MM.1S (cell line): ENCODE data around the gene MAD1L1.
A peak's percentile ranks its signal among the peaks of the same experiment; 100 is the strongest.

ENCODE experiments used
- DNase-seq: peaks from one replicate; pipeline ENCODE4 v3.0.0-alpha.2; 2015
- H2AFZ ChIP-seq: fragments of 300-600 bp; sonication (generic); 2 replicates; pipeline ENCODE4 v1.6.0; 2016; ENCODE audit warnings: antibody characterized with exemption, low read length
- H3F3A ChIP-seq: fragments of 300-600 bp; sonication (generic); 2 replicates; pipeline ENCODE4 v1.6.1; 2016; ENCODE audit warnings: mild to moderate bottlenecking, antibody characterized with exemption, low read length, moderate library complexity, mixed read lengths; ENCODE audit not compliant: insufficient read depth
- H3K27ac ChIP-seq: fragments of 300-600 bp; sonication (generic); 2 replicates; pipeline ENCODE4 v1.5.1; 2016; ENCODE audit warnings: mild to moderate bottlenecking, low read length
- H3K27me3 ChIP-seq: fragments of 300-600 bp; sonication (generic); replicated peaks from 2 replicates; pipeline ENCODE4 v1.6.0; 2016; ENCODE audit warnings: low read length; ENCODE audit not compliant: insufficient read depth
- H3K36me3 ChIP-seq: fragments of 300-600 bp; sonication (generic); replicated peaks from 2 replicates; pipeline ENCODE4 v1.6.1; 2016; ENCODE audit warnings: mild to moderate bottlenecking, low read length, mixed read lengths; ENCODE audit not compliant: insufficient read depth
- H3K4me1 ChIP-seq: fragments of 300-600 bp; sonication (generic); 2 replicates; pipeline ENCODE4 v1.6.1; 2016; ENCODE audit warnings: low read length, mixed read lengths
- H3K4me2 ChIP-seq: fragments of 300-600 bp; sonication (generic); 2 replicates; pipeline ENCODE4 v1.6.0; 2016; ENCODE audit warnings: low read depth, low read length
- H3K4me3 ChIP-seq: fragments of 300-600 bp; sonication (generic); 2 replicates; pipeline ENCODE4 v1.5.1; 2016; ENCODE audit warnings: low read length, mixed read lengths
- H3K79me2 ChIP-seq: fragments of 300-600 bp; sonication (generic); 2 replicates; pipeline ENCODE4 v1.6.1; 2016; ENCODE audit warnings: mixed run types, low read length, mixed read lengths
- H3K9ac ChIP-seq: fragments of 300-600 bp; sonication (generic); 2 replicates; pipeline ENCODE4 v1.6.1; 2016; ENCODE audit warnings: low read length, mixed read lengths
- H3K9me2 ChIP-seq: fragments of 300-600 bp; sonication (generic); replicated peaks from 2 replicates; pipeline ENCODE4 v1.6.1; 2016; ENCODE audit warnings: mild to moderate bottlenecking, low read length, mixed read lengths; ENCODE audit not compliant: insufficient read depth
- H3K9me3 ChIP-seq: fragments of 300-600 bp; sonication (generic); replicated peaks from 2 replicates; pipeline ENCODE4 v1.6.1; 2016; ENCODE audit warnings: mild to moderate bottlenecking, low read length, mixed read lengths; ENCODE audit not compliant: insufficient read depth
- H4K20me1 ChIP-seq: fragments of 300-600 bp; sonication (generic); 2 replicates; pipeline ENCODE4 v1.6.1; 2016; ENCODE audit warnings: mild to moderate bottlenecking, low read length, moderate library complexity, mixed read lengths; ENCODE audit not compliant: insufficient read depth
- EZH2 ChIP-seq: fragments of 300-600 bp; sonication (generic); optimal IDR thresholded peaks from 2 replicates; pipeline ENCODE3; 2017; ENCODE audit warnings: low read depth, mild to moderate bottlenecking, antibody characterized with exemption, low read length, mixed read lengths
- EZH2phosphoT487 ChIP-seq: fragments of 300-600 bp; sonication (generic); IDR thresholded peaks from 2 replicates; pipeline ENCODE4 v1.6.1; 2018; ENCODE audit warnings: antibody characterized with exemption, low read length
- TF ChIP-seq, protein P1 (sequence below): fragments of 300-600 bp; sonication (generic); IDR thresholded peaks from 2 replicates; pipeline ENCODE4 v1.5.1; 2016; ENCODE audit warnings: antibody characterized with exemption, low read length, mixed read lengths

MAD1L1 gene

GRCh38 chr7:2233926-2234325 lies 1.2 kb upstream of the MAD1L1 start:
- H3K9me3 ChIP-seq = no peaks in the 10 kb centered on the region
- 0 out of 2 replicates have a peak, but pooled peaks cover 4% of the 10 kb centered on the region for H3K4me1 ChIP-seq
- no peak overlapping the region for H3K9ac ChIP-seq
- H3K27ac ChIP-seq = no peak overlapping the region
- H4K20me1 ChIP-seq = no peaks in the 10 kb centered on the region
- TF ChIP-seq EZH2phosphoT487 = no peak
- TF ChIP-seq, protein P1, sequence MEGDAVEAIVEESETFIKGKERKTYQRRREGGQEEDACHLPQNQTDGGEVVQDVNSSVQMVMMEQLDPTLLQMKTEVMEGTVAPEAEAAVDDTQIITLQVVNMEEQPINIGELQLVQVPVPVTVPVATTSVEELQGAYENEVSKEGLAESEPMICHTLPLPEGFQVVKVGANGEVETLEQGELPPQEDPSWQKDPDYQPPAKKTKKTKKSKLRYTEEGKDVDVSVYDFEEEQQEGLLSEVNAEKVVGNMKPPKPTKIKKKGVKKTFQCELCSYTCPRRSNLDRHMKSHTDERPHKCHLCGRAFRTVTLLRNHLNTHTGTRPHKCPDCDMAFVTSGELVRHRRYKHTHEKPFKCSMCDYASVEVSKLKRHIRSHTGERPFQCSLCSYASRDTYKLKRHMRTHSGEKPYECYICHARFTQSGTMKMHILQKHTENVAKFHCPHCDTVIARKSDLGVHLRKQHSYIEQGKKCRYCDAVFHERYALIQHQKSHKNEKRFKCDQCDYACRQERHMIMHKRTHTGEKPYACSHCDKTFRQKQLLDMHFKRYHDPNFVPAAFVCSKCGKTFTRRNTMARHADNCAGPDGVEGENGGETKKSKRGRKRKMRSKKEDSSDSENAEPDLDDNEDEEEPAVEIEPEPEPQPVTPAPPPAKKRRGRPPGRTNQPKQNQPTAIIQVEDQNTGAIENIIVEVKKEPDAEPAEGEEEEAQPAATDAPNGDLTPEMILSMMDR = no peak
- no peak for TF ChIP-seq EZH2
- DNase-seq = no peak
- peaks cover under 1% of the 10 kb centered on the region for H3K36me3 ChIP-seq
- H2AFZ ChIP-seq = no peak overlapping the region
- H3K4me2 ChIP-seq = no peak overlapping the region
- peaks cover 15% of the 10 kb centered on the region for H3F3A ChIP-seq
- no peak overlapping the region for H3K4me3 ChIP-seq
- peaks cover 38% of the 10 kb centered on the region for H3K79me2 ChIP-seq
- H3K27me3 ChIP-seq = no peaks in the 10 kb centered on the region
- no peaks in the 10 kb centered on the region for H3K9me2 ChIP-seq

GRCh38 chr7:2231992-2232765 lies 566 bp downstream of the MAD1L1 start:
- H3K36me3 ChIP-seq = no peaks in the 10 kb centered on the region; the same call in none of the 2 replicates
- no peaks in the 10 kb centered on the region for H3K9me3 ChIP-seq
- H3K27ac ChIP-seq = no peak overlapping the region
- H4K20me1 ChIP-seq = no peaks in the 10 kb centered on the region
- peak; percentile 20 for DNase-seq
- peak overlapping the region; percentile 75 for H3K4me2 ChIP-seq
- peak overlapping the region; percentile 90 for H3K9ac ChIP-seq
- peak overlapping the region; percentile 92 for H2AFZ ChIP-seq
- H3K79me2 ChIP-seq = peaks cover 38% of the 10 kb centered on the region
- H3F3A ChIP-seq = peaks cover 15% of the 10 kb centered on the region
- no peaks in the 10 kb centered on the region for H3K27me3 ChIP-seq
- peak overlapping the region; percentile 80 for H3K4me3 ChIP-seq
- TF ChIP-seq EZH2phosphoT487 (no peak), EZH2 (no peak)
- TF ChIP-seq, protein P1 = no peak
- H3K4me1 ChIP-seq = 0 out of 2 replicates have a peak, but pooled peaks cover 4% of the 10 kb centered on the region
- no peaks in the 10 kb centered on the region for H3K9me2 ChIP-seq

DNA sequence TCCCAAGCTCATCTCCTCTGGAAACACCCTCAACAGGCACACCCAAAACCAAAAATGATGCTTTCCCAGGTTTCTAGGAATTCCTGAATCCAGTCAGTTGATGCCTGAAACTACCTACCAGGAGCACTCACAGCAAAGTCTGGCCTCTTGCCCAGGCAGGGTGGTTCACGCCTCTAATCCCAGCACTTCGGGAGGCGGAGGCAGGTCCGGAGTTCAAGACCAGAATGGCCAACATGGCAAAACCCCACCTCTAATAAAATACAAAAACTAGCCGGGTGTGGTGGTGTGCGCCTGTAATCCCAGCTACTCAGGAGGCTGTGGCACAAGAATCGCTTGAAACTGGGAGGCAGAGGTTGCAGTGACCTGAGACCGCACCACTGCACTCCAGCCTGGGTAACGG lies 1.9 kb downstream of the MAD1L1 start:
- Histone ChIP-seq H3K4me3 (no peak overlapping the region), H3K27ac (no peak overlapping the region), H3K4me2 (no peak overlapping the region)

More for the DNA sequence above, 1.9 kb downstream of the MAD1L1 start:
- 0 out of 2 replicates have a peak, but pooled peaks cover 4% of the 10 kb centered on the region for H3K4me1 ChIP-seq
- no peaks in the 10 kb centered on the region for H3K9me2 ChIP-seq
- no peak overlapping the region for H2AFZ ChIP-seq
- H3K9me3 ChIP-seq = no peaks in the 10 kb centered on the region
- H3F3A ChIP-seq = peaks cover 15% of the 10 kb centered on the region
- no peaks in the 10 kb centered on the region; the same call in 1 of the 2 replicates for H3K36me3 ChIP-seq
- H4K20me1 ChIP-seq = no peaks in the 10 kb centered on the region
- H3K27me3 ChIP-seq = no peaks in the 10 kb centered on the region
- DNase-seq = no peak
- peaks cover 38% of the 10 kb centered on the region for H3K79me2 ChIP-seq
- TF ChIP-seq EZH2phosphoT487 (no peak), EZH2 (no peak)
- TF ChIP-seq, protein P1 = no peak
- H3K9ac ChIP-seq = no peak overlapping the region
